ENCODE results near the gene FOXA1.

The FOXA1 gene

GRCh38 chr14:37589715-37590427, 5.2 kb downstream of the FOXA1 start:
- no peak for DNase-seq (ENCODE audit: low spot score)

- no peak for DNase-seq (ENCODE audit: low spot score)
Observed at GRCh38 chr14:37588956-37589714, 5.9 kb downstream of the FOXA1 start.

GRCh38 chr14:37588667-37588955, 6.4 kb downstream of the FOXA1 start:
- no peak for DNase-seq (ENCODE audit: low spot score)

DNA sequence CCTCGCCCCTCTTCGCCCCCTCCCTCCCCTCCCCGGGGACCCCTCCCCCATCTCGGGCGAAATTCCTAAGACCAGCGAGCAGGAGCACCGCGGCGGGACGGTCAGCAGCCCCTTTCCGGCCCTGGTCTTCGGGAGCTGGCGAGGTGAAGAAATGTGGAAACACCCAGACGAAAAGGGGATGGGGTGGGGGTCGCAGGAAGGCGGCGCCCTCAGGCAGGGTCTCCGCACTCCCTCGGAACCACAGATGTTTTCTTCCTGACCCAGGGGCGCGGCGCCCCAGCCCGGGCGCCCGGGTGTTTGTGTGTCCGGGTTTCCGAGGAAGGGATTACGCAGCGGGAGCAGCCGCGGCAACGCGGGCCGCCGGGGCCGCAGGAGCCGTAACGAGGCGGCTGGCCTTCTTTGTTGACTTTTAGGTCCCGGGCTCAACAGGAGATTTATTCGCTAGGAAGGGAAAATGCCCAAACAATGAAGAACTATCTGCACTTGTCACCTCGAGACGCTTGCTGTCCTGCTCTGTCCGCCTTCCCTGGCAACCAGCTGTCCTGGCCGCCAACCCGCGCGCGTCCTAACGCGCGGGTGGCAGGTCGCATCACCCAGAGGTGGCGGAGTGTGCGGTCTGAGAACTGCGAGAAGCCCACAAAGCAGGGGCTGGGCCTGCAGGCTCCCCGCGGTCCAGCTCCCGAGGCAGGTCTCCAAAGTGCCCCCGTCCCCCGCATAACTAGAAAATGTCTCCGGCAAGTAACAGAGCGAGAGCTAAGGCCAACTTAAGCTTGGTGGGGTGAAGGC, 7.0 kb downstream of the FOXA1 start:
- peak; percentile 64 for DNase-seq (ENCODE audit: low spot score)

GRCh38 chr14:37587131-37587803, 7.8 kb downstream of the FOXA1 start:
- no peak for DNase-seq (ENCODE audit: low spot score)

DNA sequence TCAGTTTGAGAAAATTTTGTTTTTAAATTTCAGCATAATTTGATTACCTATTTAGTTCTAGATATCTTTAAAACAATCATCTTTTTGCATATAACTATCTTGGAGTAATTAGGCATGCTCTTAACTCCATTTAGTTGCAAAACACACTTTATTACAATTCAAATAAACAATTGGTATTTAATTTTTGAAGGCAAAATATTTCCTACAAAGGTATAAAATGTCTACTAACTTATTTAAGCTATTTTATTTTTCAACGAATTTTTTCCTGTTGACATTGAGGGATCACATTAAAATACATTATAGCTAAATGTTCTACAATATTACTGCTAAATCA, 8.3 kb downstream of the FOXA1 start:
- DNase-seq (ENCODE audit: low spot score), result no peak

- no peak for DNase-seq (ENCODE audit: low spot score)
Observed at GRCh38 chr14:37585971-37586796, 8.9 kb downstream of the FOXA1 start.

DNA sequence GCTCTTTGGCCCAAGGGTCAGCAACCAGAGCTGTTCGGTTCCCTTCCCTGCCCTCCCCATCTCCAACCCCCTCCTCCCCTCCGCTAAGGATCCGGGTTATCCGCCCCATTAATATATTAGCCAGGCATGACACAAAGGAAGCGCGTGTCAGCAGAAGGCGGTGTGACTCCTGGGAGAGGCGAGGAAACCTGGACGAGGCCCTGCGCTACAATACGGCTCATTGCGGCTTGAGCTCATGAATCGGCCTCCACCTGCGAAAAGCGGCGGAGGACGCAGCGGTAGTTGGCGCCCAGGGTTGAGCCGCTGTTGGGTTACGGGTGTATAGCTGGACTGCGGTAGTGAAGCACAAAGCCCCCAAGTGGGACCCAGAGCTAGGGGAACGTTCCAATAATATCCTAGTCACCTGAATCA, 9.9 kb downstream of the FOXA1 start:
- no peak for DNase-seq (ENCODE audit: low spot score)

DNA sequence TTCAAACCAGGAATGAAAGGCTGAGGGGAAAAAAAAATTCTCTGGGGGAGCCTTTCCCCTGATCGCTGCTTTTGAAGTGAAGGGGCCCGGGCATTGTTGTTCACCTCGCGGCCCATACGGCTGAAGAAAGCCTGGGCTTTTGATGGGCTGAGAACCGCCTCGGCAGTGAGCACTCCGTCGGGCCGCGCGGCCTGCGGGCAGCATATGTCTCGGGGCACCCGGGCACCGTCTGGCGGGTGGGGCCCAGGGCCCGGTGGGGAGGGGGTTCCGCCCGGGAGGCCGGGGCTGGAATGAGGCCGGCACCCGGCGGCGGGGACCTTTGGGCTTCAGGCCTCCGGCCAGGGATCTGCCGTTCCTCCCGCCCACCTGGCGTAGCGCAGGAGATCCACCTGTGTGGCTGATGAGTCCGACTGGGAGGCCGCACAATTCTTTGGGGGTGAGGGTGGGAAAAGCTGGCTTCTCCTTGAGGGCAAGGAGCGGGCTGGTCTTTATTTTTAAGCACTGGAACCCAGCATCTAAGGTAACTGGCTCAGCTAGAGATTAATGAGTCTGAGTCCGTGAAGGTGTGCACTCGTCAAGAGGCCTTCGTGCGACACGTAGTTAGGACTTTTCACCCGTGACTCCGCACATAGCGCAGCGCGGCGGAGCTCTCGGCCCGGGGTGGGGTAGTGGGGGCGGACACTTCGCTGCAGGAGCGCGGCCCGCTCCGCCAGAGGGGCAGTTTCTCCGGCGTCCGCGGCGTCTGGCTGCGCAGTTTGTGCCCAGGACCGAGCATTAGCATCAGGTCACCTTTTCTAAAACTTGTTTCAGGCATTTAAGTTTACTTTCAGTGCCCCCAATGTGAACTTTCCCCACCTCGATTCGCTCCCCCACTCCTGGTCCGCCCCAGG, 10.6 kb downstream of the FOXA1 start:
- no peak for DNase-seq (ENCODE audit: low spot score)

DNA sequence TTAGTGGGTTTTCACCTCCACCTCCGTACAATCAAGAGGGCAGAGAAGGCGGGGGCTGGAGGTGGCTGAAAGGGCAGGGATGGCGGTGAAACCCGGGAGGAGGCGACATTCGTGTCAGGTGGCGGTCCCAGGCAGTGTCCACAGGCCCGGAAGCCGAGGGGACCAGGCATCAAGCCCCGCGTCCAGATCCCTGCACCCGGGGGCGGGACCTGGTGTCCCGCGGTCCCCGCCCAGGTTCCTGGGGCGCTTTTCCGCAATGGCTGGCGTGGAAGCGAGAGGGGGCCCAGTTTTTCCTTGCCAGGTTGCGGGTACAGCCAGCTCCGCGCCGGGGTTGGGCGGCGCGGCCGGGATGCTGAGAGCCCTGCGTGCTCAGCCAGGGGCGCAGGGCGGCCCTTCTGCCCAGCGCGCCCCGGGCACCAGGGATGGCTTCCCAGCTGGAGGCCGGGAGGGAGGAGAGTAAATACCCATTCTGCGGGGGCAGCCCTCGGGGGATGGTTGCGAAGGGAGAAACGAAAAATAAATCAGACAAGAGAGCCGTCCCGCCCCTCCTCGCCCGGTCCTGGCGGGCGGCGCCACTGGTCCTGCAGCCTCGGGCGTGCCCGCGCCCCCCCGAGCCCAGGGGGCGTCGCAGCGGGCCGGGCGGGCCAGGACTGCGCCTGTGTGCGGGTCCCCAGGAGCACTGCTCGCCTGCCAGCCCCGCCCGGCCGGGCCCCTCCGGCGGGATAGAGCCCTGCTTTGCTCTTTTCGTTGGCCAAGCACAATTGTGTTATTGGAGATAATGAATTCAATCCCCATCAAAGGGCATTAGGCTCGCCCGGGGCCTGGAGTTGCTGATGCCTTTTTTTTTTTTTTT, 11.5 kb downstream of the FOXA1 start:
- DNase-seq (ENCODE audit: low spot score), result peak; percentile 59

GRCh38 chr14:37580146-37580545, 14.9 kb downstream of the FOXA1 start:
- DNase-seq (ENCODE audit: low spot score), result no peak

GRCh38 chr14:37579274-37579673, 15.8 kb downstream of the FOXA1 start:
- no peak for DNase-seq (ENCODE audit: low spot score)

DNA sequence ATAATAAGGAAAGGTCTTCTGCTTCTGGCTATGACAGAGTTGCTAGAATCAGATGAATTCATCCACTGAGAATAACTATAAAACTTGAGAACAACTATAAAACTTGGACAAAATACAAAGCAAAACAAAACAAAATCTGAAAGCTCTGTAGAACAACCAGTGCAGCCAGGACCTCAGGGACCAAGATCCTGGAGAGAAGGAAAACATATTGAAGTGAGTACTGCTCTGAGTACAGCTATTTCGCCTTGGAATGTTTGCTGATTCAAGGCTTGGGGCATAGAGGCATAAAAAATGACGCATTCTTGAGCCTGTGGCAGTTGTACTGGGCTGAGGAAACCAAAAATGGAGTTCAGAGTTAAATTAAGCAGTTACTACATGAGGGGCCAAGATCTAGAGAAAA, 21.7 kb downstream of the FOXA1 start:
- DNase-seq (ENCODE audit: low spot score), result no peak

- DNase-seq (ENCODE audit: low spot score), result no peak
Observed at GRCh38 chr14:37571391-37571790, 23.7 kb downstream of the FOXA1 start.

DNA sequence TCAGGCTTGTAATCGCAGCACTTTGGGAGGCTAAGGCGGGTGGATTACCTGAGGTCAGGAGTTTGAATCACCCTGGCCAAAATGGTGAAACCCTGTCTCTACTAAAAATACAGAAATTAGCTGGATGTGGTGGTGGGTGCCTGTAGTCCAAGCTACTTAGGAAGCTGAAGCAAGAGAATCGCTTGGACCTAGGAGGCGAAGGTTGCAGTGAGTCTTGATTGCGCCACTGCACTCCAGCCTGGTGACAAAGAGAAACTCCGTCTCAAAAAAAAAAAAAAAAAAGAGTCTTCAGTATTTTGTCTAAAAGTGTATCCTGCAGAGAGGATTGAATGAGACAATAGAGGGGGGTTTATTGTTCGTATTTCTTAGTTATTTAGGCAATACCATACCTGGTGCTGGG, 25.3 kb downstream of the FOXA1 start:
- no peak for DNase-seq (ENCODE audit: low spot score)

DNA sequence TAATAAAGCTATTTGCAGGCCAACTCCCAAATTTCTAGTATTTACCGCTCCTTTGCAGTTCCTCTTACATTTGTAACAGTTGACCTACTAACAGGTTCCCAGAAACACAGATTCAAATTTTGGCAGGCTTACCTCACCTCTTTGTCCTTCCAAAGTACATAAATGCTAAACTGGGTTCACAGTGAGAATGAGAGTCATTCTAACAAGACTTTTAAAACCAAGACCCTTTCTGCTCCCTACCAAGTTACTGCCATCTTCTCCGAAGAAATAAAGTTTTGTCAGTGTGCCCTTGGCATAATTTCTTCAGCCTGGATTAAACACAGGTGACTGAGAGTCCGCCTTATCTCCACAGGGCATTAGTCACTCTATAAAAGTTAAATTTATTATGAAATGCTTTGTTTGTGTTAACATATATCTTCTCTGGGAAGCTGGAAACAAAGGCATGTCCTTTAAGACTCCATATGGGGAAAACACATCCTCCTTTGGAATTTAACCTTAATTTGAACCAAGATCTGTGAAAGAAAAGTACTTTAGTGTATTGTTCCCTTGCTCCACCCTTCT, 28.2 kb downstream of the FOXA1 start:
- no peak for DNase-seq (ENCODE audit: low spot score)

DNA sequence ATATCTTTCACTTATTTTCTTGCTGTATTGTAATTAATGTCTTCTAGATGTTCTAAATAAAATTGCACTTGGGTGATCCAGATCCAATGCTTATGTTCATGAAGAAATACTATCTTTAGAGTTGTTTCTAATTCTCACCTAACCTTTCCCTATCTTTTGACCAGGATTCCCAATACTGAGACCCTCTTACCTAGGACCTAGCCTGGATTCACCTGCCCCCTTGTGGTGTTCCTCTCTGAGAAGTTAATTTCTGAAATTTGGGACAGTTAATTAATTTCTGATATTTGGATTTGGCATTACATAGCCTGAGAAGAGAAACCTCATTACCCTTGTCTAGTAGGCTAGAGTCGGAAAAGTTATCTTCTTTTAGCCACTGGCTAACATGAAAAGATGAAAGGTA, 29.5 kb downstream of the FOXA1 start:
- DNase-seq (ENCODE audit: low spot score), result peak; percentile 15

GRCh38 chr14:37563189-37563588, 31.9 kb downstream of the FOXA1 start:
- DNase-seq (ENCODE audit: low spot score), result no peak

DNA sequence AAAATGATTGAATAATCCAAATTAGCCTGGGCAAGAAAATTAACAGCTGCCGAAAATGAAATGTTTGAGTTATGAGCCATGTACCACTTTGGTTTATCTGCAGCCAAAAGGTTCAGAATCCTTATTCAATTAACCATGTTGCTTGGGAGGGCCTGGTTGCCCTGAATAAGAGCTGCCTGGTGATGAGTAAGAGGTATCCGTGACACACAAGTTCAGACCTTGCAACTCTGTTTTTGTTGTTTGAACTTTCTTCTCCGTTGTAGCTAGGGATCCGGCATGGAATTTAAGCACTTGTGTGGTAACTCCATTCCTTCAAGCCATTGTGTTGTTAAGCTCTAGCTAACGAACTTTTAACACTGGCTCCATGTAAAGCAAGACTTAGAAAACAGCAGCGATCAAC, 35.7 kb downstream of the FOXA1 start:
- DNase-seq (ENCODE audit: low spot score), result no peak

DNA sequence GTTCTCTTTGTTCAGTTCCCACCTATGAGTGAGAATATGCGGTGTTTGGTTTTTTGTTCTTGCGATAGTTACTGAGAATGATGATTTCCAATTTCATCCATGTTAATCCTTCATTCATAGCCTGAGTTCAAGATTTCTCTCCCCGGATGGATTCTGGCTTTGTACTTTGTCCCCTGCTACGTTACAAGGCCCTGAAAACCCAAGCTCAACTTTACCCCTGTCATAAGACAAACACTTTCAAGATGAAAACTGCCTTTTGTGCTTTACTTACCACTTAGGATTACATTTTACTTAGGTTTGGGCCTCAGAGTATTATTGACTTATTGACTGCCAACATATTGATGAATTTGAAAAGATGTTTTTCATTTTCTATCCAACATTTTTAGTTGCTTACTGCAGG, 36.3 kb downstream of the FOXA1 start:
- DNase-seq (ENCODE audit: low spot score), result no peak

All from D341Med (cell line).